Measurements from ENCODE around the gene AGBL5.

AGBL5 gene, protein sequence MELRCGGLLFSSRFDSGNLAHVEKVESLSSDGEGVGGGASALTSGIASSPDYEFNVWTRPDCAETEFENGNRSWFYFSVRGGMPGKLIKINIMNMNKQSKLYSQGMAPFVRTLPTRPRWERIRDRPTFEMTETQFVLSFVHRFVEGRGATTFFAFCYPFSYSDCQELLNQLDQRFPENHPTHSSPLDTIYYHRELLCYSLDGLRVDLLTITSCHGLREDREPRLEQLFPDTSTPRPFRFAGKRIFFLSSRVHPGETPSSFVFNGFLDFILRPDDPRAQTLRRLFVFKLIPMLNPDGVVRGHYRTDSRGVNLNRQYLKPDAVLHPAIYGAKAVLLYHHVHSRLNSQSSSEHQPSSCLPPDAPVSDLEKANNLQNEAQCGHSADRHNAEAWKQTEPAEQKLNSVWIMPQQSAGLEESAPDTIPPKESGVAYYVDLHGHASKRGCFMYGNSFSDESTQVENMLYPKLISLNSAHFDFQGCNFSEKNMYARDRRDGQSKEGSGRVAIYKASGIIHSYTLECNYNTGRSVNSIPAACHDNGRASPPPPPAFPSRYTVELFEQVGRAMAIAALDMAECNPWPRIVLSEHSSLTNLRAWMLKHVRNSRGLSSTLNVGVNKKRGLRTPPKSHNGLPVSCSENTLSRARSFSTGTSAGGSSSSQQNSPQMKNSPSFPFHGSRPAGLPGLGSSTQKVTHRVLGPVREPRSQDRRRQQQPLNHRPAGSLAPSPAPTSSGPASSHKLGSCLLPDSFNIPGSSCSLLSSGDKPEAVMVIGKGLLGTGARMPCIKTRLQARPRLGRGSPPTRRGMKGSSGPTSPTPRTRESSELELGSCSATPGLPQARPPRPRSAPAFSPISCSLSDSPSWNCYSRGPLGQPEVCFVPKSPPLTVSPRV

DNA sequence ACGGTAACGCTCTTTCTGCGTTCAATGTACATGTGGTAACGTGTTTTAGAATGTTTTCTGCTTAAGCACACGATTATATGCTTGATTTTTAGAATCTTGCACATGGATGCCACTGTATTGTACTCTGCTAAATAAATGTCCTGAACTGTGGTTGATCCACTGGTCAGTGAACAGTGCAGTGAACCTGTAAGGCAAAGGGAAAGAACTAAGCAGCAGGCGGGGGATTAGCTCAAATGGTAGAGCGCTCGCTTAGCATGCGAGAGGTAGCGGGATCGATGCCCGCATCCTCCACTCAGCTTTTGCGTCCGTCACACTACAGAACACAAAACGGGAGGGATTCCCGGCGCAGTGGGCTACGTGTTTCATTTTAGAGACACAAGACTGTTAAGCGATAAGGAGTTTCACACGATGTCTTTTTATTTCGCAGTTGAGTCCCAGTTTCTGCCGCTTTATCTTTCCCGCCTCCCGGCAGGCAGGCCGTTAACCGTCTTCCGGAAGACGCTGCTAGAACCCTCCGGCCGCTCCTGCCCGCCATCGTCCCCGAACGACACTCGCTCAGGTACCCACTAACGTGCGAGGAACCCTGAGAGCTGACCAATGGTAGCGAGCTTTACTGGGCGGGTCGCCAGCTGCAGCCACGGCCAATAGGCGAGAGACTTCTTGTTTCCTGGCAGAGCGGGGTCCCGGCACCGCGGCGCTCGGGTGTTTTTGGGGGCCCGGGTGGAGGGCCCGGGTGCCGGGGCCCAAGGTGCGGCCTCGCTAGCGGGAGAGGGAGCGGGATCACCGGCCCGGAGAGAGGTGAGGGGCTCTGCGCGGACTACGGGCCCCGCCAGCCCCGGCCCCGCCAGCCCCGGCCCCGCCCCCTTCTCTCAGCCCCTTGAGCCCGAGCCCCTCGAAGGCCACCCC is at the start of gene AGBL5:
TSS of gene AGBL5 (plus strand) at position 673 of the 906 bp plus-strand sequence. CDS start 1,291 bp downstream, outside the sequence.
- H3K9me3 ChIP-seq (ENCODE audit: control insufficient read depth, insufficient read depth, low read length): no peaks in the 10 kb centered on the region
- no CpG with 5 or more reads among the region's 67 CpGs for WGBS (ENCODE audit: insufficient coverage, insufficient read length)
- peaks cover 6% of the 10 kb centered on the region; the same call in 1 of the 2 replicates for H3K36me3 ChIP-seq (ENCODE audit: control insufficient read depth, insufficient read depth, low read length)
- peak within 1 kb of the TSS; percentile 88 for H3K4me3 ChIP-seq (ENCODE audit: low read length)
- H3K27ac ChIP-seq (ENCODE audit: low read length): no peak within 1 kb of the TSS
- no peaks in the 10 kb centered on the region for H3K27me3 ChIP-seq (ENCODE audit: control insufficient read depth, insufficient read depth, low read length)
- peak; percentile 88 for DNase-seq (ENCODE audit: low read depth, low spot score)
- no peaks in the 10 kb centered on the region for H3K4me1 ChIP-seq (ENCODE audit: control insufficient read depth, insufficient read depth, low read length)

DNA sequence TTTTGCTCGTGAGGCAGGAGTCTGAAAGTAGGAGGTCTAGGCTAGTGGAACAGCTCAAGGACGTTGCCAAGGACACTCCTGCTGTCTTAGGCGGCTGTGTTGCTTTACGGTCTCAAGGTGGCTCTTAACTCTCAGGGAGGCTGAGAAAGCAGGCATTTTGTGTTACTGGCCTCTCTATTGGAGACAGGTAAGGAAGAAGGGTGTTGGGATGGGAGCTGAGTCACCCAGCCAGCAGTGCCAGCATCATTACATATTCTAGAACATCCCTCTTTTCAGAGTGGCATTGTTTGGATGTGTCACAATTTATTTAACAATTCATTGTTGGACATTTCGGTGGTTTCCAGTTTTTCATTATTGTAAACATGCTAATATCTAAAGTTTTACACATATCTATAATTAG is 49.5 kb upstream of the AGBL5 start:
- no peak overlapping the region for H3K27ac ChIP-seq (ENCODE audit: low read length)
- no peaks in the 10 kb centered on the region for H3K27me3 ChIP-seq (ENCODE audit: control insufficient read depth, insufficient read depth, low read length)
- H3K36me3 ChIP-seq (ENCODE audit: control insufficient read depth, insufficient read depth, low read length): no peaks in the 10 kb centered on the region
- H3K9me3 ChIP-seq (ENCODE audit: control insufficient read depth, insufficient read depth, low read length): no peaks in the 10 kb centered on the region
- H3K4me3 ChIP-seq (ENCODE audit: low read length): no peak overlapping the region
- H3K4me1 ChIP-seq (ENCODE audit: control insufficient read depth, insufficient read depth, low read length): peaks cover 1% of the 10 kb centered on the region; the same call in 1 of the 2 replicates
- no CpG with 5 or more reads among the region's 5 CpGs for WGBS (ENCODE audit: insufficient coverage, insufficient read length)
- no peak for DNase-seq (ENCODE audit: low read depth, low spot score)

DNA sequence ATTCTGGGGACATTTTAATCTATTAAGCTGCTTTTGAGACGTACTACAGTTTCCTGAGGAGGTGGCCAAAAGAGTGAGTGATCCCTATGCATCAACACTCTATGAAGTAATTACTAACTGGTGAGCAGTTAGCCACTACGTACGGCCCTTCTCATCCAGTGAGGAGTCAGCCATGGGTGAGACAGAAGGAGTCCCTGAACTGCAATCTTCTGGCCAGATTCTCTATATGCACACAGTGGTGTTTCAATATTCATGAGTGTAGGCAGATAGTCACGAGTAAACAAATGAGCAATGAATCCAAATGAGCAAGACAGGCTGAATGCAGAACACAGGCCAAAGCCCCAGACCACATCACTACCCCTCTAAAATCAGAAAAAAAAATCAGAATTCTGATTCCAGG is 48.5 kb upstream of the AGBL5 start:
- H3K27me3 ChIP-seq (ENCODE audit: control insufficient read depth, insufficient read depth, low read length): no peaks in the 10 kb centered on the region
- peaks cover 1% of the 10 kb centered on the region; the same call in 1 of the 2 replicates for H3K4me1 ChIP-seq (ENCODE audit: control insufficient read depth, insufficient read depth, low read length)
- no peak overlapping the region for H3K4me3 ChIP-seq (ENCODE audit: low read length)
- H3K9me3 ChIP-seq (ENCODE audit: control insufficient read depth, insufficient read depth, low read length): no peaks in the 10 kb centered on the region
- no peaks in the 10 kb centered on the region for H3K36me3 ChIP-seq (ENCODE audit: control insufficient read depth, insufficient read depth, low read length)
- WGBS (ENCODE audit: insufficient coverage, insufficient read length): no CpG with 5 or more reads among the region's 4 CpGs
- DNase-seq (ENCODE audit: low read depth, low spot score): no peak
- H3K27ac ChIP-seq (ENCODE audit: low read length): no peak overlapping the region

DNA sequence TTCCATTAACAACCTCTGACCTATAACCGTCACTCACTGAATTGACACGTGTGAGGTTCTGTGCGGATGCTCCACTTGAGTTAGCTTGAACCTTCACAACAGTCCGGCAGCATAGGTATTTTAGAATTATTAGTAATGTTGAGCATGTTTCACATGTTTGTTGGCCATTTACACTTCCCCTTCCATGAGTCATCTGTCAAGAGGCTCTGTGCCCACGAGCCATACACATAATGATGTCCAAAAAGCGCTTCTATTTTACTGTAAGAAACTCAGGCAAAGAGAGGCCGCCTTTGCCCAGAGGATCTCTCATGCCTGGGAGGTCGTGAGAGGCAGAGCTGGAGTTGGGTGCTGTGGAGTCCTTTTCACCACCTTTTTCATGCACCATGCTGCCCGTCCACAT is 47.6 kb upstream of the AGBL5 start:
- DNase-seq (ENCODE audit: low read depth, low spot score): no peak
- no peaks in the 10 kb centered on the region for H3K27me3 ChIP-seq (ENCODE audit: control insufficient read depth, insufficient read depth, low read length)
- no peak overlapping the region for H3K27ac ChIP-seq (ENCODE audit: low read length)
- H3K36me3 ChIP-seq (ENCODE audit: control insufficient read depth, insufficient read depth, low read length): no peaks in the 10 kb centered on the region
- no CpG with 5 or more reads among the region's 9 CpGs for WGBS (ENCODE audit: insufficient coverage, insufficient read length)
- H3K9me3 ChIP-seq (ENCODE audit: control insufficient read depth, insufficient read depth, low read length): no peaks in the 10 kb centered on the region
- H3K4me1 ChIP-seq (ENCODE audit: control insufficient read depth, insufficient read depth, low read length): peaks cover 1% of the 10 kb centered on the region; the same call in 1 of the 2 replicates
- no peak overlapping the region for H3K4me3 ChIP-seq (ENCODE audit: low read length)

DNA sequence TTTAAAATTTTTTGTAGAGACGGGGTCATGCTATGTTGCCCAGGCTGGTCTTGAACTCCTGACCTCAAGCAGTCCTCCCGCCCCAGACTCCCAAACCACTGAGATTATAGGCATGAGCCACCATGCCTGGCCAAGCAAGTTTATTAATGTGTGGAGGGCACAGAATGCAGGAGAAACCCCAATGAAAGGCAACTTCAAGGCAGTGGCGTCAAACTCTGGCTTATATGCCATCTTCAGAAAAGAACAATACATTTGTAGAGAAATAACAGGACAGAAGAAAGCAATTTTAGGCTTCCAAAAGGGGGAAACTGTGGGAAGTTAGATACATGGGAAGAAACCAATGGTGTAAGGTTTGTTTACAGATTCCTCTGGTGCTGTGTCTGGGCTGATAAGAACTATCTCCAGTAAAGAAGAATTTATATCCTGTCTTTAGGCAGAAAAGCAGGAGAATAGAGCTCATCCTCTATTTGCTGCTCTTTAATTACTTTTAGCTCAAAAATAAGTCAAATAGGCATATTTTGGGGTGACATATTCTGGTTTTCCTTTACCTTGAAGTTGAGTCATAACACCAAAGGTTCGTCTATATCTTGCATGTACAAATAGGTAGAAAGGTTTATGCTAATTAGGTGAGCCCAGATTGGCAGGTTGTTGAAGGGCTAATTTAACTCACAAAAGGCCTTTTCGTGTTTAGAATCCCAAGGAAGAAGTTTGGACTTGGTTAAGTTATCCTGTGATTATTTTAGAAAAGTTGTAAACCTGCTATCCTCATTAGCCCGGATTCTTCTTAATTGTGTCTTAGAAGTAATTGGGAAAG is 44.7 kb upstream of the AGBL5 start:
- DNase-seq (ENCODE audit: low read depth, low spot score): no peak
- Histone ChIP-seq H3K4me1 (ENCODE audit: control insufficient read depth, insufficient read depth, low read length) (peaks cover under 1% of the 10 kb centered on the region; the same call in 1 of the 2 replicates), H3K4me3 (ENCODE audit: low read length) (no peak overlapping the region), H3K9me3 (ENCODE audit: control insufficient read depth, insufficient read depth, low read length) (no peaks in the 10 kb centered on the region), H3K27ac (ENCODE audit: low read length) (no peak overlapping the region), H3K27me3 (ENCODE audit: control insufficient read depth, insufficient read depth, low read length) (no peaks in the 10 kb centered on the region), H3K36me3 (ENCODE audit: control insufficient read depth, insufficient read depth, low read length) (no peaks in the 10 kb centered on the region)
- no CpG with 5 or more reads among the region's 6 CpGs for WGBS (ENCODE audit: insufficient coverage, insufficient read length)

DNA sequence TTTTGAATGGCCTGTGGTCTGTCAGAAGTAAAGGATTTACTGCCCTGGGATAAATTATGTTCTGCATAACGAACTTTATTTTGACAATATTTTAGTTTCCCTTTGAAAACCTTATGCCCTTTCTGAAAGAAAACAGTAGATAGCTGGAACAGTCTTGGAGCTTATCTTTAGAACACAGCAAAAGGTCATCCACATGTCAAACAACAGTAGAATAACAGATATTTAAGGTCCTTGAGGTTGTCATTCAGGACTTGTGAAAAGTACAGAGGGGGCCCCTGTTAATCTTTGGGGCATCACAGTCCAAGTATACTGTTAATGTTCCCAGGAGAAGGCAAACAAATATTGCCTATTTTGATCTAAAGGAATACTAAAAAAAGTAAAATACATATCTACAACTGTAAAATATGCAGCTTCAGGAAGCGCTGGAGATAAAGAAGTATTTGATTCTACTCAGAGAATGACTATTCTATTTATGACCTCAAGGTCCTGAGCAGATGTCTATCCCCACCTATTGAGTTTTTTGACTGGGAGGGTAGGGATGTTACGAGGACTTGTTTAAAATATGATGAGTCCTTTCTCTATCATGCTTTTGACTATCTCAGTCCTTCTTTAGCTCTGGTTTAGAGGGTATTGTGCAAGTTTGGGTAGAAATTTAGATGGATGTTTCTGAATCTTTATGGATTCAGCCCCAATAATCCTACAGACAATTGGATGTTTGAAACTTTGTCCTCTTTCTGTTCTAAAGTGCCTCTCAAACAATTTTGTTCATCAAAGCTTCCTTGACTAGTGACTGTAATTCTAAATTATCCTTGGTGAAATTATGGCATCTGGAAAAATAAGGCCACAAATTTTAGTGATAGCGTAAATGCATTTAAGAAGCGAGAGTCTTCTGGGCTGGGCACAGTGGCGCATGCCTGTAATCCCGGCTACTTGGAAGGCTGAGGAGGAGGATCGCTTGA is 43.8 kb upstream of the AGBL5 start:
- Histone ChIP-seq H3K9me3 (ENCODE audit: control insufficient read depth, insufficient read depth, low read length) (no peaks in the 10 kb centered on the region), H3K27me3 (ENCODE audit: control insufficient read depth, insufficient read depth, low read length) (no peaks in the 10 kb centered on the region)

DNA sequence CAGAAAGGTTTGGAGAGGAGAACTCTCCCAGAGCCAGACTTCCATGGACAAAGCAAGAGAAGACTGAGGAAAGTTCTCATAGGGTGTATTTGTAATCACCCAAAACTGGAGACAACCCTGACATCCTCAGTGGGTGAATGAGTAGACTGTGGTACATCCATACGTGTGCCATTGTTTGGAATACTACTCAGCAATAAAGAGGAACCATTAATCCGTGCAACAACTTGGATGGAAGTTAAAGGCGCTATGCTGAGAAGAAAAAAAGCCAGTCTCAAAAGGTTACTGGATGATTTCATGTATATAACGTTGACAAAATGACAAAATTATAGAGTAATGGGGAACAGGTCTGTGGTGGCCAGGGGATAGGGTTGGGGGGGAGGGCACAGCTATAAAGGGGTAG is 42.8 kb upstream of the AGBL5 start:
- Histone ChIP-seq H3K36me3 (ENCODE audit: control insufficient read depth, insufficient read depth, low read length) (no peaks in the 10 kb centered on the region), H3K27ac (ENCODE audit: low read length) (no peak overlapping the region), H3K4me3 (ENCODE audit: low read length) (no peak overlapping the region), H3K27me3 (ENCODE audit: control insufficient read depth, insufficient read depth, low read length) (no peaks in the 10 kb centered on the region), H3K9me3 (ENCODE audit: control insufficient read depth, insufficient read depth, low read length) (no peaks in the 10 kb centered on the region), H3K4me1 (ENCODE audit: control insufficient read depth, insufficient read depth, low read length) (no peaks in the 10 kb centered on the region)
- no CpG with 5 or more reads among the region's 4 CpGs for WGBS (ENCODE audit: insufficient coverage, insufficient read length)
- DNase-seq (ENCODE audit: low read depth, low spot score): no peak

More for the DNA sequence above, 43.8 kb upstream of the AGBL5 start:
- DNase-seq (ENCODE audit: low read depth, low spot score): no peak
- Histone ChIP-seq H3K4me1 (ENCODE audit: control insufficient read depth, insufficient read depth, low read length) (no peaks in the 10 kb centered on the region), H3K36me3 (ENCODE audit: control insufficient read depth, insufficient read depth, low read length) (no peaks in the 10 kb centered on the region), H3K4me3 (ENCODE audit: low read length) (no peak overlapping the region), H3K27ac (ENCODE audit: low read length) (no peak overlapping the region)
- no CpG with 5 or more reads among the region's 8 CpGs for WGBS (ENCODE audit: insufficient coverage, insufficient read length)

DNA sequence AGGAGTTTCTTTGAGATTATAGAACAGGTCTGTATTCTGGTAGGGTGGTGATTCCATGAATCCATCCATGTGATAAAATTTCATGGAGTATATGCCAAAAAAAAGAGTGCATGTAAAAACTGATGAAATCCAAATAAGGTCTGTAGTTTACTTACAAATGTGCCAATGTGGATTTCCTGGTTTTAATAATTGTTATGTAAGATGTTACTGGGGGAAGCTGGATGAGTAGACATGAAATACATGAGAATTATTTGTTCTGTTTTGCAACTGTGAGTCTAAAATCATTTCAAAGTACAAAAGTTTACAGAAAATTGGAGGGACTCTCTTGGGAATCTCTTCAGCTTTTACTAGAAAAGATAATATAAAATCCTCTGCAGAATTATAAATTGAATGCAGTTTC is 42.4 kb upstream of the AGBL5 start:
- no peaks in the 10 kb centered on the region; the same call in 1 of the 2 replicates for H3K36me3 ChIP-seq (ENCODE audit: control insufficient read depth, insufficient read depth, low read length)
- no peaks in the 10 kb centered on the region for H3K27me3 ChIP-seq (ENCODE audit: control insufficient read depth, insufficient read depth, low read length)
- H3K4me1 ChIP-seq (ENCODE audit: control insufficient read depth, insufficient read depth, low read length): no peaks in the 10 kb centered on the region
- no peak overlapping the region for H3K4me3 ChIP-seq (ENCODE audit: low read length)
- H3K9me3 ChIP-seq (ENCODE audit: control insufficient read depth, insufficient read depth, low read length): no peaks in the 10 kb centered on the region
- DNase-seq (ENCODE audit: low read depth, low spot score): no peak
- no peak overlapping the region for H3K27ac ChIP-seq (ENCODE audit: low read length)

DNA sequence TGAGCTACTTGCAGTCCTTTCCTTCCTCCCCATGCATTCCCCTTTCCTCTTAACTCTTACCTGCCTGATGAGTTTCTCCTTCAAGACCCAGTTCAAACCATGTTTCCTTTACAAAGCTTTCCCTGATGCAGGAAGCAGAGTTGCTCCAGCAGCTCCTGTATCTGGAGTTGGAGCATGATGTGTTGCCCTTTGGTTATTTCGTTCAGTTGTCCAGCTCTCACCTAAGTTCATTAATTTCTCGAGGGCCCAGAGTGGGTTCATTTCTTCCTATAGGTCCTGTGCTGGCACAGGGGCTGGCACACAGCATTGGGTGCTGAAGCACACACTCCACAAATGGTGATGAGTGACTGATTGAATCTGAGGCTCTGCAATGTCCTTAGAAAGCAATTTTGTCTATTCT is 41.8 kb upstream of the AGBL5 start:
- no peak overlapping the region for H3K27ac ChIP-seq (ENCODE audit: low read length)
- H3K9me3 ChIP-seq (ENCODE audit: control insufficient read depth, insufficient read depth, low read length): no peaks in the 10 kb centered on the region

More for the DNA sequence above, 41.8 kb upstream of the AGBL5 start:
- H3K4me3 ChIP-seq (ENCODE audit: low read length): no peak overlapping the region
- DNase-seq (ENCODE audit: low read depth, low spot score): no peak
- WGBS (ENCODE audit: insufficient coverage, insufficient read length): no CpG with 5 or more reads among the region's 2 CpGs
- H3K27me3 ChIP-seq (ENCODE audit: control insufficient read depth, insufficient read depth, low read length): no peaks in the 10 kb centered on the region
- H3K36me3 ChIP-seq (ENCODE audit: control insufficient read depth, insufficient read depth, low read length): no peaks in the 10 kb centered on the region; the same call in 1 of the 2 replicates
- no peaks in the 10 kb centered on the region for H3K4me1 ChIP-seq (ENCODE audit: control insufficient read depth, insufficient read depth, low read length)

All from iPS DF 6.9 (cell line).